ENCODE data around the gene SGSM1.

SGSM1 gene

DNA sequence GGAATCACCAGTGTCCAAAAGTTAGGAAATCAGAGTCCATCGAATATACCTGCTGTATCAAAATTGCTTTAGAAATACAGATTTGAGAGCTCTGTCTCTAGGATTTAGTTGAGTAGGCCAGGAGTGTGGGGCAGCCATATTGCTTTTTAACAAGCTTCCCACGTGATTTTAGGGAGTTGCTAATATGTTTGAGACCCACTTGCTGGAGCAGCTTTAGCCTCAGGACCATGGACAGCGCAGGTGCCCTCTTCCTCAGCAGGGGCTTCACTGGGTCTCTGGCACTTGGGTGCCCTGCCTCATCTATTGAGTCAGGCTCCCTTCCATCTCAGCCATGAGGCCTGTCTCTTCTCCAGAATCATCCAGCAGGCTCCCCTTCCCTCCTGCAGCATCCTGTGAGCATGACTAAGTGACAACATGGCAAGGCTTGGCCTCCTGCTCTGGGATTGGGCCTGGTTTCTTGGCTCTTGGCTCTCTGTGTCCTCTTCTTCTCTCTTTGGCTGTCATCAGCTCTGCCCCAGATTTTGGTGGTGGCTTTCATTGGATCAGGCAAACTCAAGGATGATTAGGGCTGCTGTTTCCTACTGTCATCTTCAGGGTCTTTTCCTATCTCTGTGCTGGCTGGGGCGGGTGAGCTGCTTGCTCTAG lies 70.0 kb downstream of the SGSM1 start:
- TF ChIP-seq, protein P1, sequence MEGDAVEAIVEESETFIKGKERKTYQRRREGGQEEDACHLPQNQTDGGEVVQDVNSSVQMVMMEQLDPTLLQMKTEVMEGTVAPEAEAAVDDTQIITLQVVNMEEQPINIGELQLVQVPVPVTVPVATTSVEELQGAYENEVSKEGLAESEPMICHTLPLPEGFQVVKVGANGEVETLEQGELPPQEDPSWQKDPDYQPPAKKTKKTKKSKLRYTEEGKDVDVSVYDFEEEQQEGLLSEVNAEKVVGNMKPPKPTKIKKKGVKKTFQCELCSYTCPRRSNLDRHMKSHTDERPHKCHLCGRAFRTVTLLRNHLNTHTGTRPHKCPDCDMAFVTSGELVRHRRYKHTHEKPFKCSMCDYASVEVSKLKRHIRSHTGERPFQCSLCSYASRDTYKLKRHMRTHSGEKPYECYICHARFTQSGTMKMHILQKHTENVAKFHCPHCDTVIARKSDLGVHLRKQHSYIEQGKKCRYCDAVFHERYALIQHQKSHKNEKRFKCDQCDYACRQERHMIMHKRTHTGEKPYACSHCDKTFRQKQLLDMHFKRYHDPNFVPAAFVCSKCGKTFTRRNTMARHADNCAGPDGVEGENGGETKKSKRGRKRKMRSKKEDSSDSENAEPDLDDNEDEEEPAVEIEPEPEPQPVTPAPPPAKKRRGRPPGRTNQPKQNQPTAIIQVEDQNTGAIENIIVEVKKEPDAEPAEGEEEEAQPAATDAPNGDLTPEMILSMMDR (IDR thresholded peaks at IDR 0.05), result no peak
- DNase-seq (ENCODE audit: low spot score), result no peak
- no peak overlapping the region for H3K27ac ChIP-seq
- no peak overlapping the region for H3K4me3 ChIP-seq

DNA sequence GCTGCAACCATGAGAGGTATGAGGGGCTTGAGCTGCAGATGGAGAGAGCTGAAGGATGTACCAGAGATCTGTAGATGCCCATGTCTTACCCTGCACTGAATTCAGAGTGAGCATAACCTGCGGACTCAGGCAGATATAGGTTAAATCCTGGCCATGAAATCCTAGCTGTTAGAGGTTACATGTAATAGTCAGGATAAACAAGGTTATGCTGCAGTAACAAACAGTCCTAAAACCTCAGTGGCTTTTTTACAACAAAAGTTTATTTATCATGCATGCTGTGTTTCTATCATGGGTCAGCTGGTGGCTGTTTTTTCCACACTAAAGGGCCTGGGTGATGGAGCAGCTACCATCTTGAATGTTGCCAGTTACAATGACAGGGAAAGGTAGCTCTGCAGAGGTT lies 70.7 kb downstream of the SGSM1 start:
- no peak for DNase-seq (ENCODE audit: low spot score)
- Histone ChIP-seq H3K27ac (no peak overlapping the region), H3K4me3 (no peak overlapping the region)
- TF ChIP-seq, protein P1 (IDR thresholded peaks at IDR 0.05), result no peak

DNA sequence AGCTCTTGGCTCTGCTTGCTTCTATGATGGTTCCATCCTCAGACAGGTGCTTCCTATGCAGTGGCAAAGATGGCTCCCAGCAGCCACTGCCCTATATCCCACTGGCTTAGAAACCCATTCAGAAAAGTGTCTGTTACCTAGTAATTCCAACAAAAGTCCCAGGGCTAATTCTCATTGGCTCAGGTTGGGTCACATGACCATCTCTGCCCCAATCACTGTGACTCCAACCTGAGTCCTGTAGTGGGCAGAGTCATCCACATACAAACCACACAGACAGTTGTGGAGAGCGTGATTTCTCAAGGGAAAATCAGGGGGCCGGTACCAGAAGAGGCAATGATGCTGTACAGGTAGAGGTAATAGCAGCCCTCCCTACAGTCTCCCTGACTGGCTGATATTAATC lies 73.0 kb downstream of the SGSM1 start:
- no peak overlapping the region for H3K27ac ChIP-seq
- TF ChIP-seq, protein P1 (IDR thresholded peaks at IDR 0.05), result no peak
- no peak for DNase-seq (ENCODE audit: low spot score)
- H3K4me3 ChIP-seq, result no peak overlapping the region

DNA sequence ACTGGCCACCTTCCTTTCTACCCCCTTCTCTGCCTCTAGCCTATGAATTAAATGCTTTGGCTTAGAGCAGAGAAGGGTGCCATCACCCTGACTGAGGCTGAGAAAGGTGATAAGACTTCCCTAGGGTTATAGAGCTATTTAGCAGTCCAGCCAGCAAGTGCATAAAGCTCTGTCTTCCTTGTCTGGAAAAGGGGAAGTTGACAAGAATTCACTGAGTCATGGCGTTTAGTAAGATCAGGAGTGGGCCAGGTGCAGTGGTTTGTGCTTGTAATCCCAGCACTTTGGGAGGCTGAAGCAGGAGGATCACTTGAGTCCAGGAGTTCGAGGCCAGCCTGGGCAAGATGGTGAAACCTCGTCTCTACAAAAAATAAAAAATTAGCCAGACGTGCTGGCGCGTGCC lies 77.4 kb downstream of the SGSM1 start:
- H3K4me3 ChIP-seq, result no peak overlapping the region
- H3K27ac ChIP-seq, result no peak overlapping the region
- DNase-seq (ENCODE audit: low spot score), result no peak
- TF ChIP-seq, protein P1 (IDR thresholded peaks at IDR 0.05), result no peak

DNA sequence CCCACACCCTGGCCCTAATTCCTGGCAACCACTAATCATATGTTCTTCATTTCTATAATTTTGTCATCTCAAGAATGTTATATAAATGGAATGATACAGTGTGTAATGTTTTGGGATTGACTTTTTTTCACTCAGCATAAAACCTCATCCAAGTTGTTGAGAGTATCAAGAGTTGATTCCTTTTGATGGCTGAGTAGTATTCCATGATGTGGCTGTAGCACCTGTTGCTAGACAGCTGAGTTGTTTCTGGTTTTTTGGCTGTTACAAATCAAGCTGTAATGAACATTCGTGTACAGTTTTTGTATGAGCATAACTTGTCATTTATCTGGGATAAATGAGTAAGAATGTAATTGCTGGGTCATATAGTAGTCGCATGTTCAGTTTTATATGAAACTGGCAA lies 81.2 kb downstream of the SGSM1 start:
- DNase-seq (ENCODE audit: low spot score), result no peak
- TF ChIP-seq, protein P1 (IDR thresholded peaks at IDR 0.05), result no peak
- Histone ChIP-seq H3K27ac (no peak overlapping the region), H3K4me3 (no peak overlapping the region)

DNA sequence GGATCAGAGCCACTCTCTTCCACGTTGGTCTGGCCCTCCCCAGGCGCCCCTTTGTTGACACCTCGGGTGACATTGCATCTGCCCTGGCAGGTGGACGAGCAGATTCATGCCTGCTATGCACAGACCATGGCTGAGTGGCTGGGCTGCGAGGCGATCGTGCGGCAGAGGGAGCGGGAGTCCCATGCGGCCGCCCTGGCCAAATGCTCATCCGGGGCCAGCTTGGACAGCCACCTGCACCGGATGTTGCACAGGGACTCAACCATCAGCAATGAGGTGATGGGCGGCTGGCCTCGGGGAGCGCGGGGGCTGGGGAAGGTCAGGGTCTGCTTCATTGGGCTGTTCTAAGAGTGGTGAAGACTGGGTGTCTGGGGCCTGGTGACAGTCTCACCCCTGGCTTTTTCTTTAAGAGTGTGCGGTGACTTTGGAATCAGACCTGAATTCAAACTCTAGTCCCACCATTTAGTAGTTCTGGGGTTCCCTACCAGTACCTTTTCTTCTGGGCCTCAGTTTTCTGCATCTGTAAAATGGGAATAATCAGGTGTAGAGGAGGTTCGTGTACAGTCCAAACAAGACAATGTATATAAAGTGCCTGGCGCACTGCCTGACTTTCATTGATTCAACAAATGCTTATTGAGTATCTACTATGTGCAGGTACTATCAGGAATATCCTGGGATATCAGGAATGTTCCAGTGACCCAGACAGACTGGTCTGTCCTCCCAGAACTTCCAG lies 87.5 kb downstream of the SGSM1 start:
- H3K27ac ChIP-seq, result peak overlapping the region; percentile 81 to 86
- TF ChIP-seq, protein P1 (IDR thresholded peaks at IDR 0.05), result no peak
- DNase-seq (ENCODE audit: low spot score), result no peak
- H3K4me3 ChIP-seq, result peak overlapping the region; percentile 49

All from coronary artery (tissue), 2 donors.